ENCODE measurements around the gene GPRIN2.
"Not testable (repeated sequence)": the region's sequence is repeated elsewhere in the genome, so short reads cannot be mapped to it uniquely, and the experiment has no call there.

GPRIN2 gene

DNA sequence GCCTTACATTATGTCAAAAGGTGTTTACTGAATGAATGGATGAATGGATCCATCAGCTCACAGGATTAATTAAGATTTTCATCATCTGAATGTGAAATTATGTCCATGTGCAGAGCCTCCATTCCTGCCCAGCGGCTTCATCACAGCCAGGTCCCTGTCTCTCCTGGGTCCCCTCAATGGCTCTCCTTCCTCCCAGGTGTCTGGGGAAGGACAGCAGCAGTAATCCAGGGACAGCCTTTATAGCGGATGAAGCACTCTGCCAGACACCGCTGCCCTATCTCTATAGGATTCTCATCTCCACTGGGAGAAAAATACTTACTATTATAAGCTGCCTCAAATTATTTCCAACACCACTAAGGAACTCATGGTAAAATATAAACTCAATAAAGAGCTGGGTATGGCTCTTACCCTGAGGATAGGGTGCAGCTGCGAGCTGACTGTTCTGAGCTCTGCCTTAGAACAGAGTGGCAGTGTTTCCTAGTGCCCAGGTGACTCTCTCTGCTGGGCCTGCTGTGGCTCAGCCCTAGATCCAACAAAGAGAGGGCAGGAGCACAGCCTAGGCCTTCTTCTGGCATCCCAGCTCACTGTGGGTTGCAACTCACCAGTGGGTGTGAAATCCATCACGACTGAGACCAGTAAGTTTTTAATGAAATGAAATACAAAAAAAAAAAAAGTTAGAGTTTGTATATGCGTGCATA, 38.3 kb downstream of the GPRIN2 start:
- no peak for DNase-seq (ENCODE audit: low spot score)

DNA sequence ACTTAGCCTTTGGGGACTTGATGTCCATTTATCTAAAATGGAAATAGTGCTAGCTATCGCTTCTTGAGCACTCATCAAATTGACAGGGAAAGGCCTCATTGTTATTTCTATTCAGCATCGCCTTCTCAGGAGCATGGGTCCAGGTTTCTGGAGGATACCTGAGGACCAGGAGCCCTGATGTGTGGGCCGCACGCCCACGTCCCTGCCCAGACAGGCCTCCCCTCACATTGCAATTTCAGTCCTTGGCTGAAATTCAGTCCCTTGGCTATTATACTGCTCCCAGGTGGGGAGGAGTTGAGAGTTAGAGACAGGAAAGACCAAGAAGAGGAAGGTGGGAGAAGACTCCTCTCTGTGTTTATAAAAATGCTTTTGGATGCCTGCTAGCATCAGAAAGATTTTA, 38.9 kb downstream of the GPRIN2 start:
- no peak for DNase-seq (ENCODE audit: low spot score)

DNA sequence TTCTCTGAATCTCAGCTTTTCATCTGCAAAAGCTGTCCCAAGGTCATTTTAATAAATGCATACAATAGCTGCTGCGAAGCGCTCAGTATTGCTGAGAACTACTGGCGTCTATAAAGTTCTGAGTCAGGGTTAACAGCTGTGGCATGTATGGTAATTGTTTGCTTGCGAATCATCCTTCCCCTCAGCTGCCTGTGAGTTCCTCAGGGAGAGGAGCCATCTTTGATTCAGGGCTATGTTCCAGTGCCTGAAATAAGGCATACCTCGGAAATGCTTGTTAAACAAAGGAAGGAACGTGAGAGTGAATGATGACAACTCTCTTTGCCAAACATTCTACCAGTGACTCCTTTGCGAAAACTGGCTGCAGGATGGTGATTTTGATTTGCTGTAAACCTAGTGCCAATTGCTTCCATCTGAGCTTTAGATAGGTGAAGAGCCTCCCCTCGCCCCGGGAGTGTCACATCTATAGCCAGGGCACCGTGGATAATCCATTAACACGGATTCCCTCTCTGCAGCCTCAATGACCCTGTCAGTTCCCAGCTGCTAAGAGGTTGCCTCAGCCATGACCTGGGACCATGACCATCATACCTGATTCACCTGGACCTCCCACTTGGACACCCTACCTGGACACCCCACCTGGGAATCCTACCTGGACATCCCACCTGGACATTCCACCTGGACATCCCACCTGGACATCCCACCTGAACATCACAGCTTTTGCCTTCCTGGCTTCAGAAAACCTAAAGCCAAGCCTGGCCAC, 39.6 kb downstream of the GPRIN2 start:
- DNase-seq (ENCODE audit: low spot score): no peak

DNA sequence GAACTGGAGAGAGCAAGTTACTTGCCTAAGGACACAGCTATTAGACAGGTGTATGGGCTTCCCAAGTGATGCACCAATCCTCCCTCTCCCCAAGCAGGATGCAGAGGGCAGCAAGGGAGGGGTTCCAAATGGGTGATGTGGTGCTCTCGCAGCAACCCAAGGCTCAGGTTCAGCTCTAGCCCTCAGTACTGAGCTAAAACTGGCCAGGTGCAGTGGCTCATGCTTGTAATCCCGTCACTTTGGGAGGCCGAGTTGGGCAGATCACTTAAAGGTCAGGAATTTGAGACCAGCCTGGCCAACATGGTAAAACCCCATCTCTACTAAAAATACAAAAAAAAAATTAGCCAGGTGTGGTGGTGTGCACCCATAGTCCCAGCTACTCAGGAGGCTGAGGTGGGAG, 40.7 kb downstream of the GPRIN2 start:
- DNase-seq (ENCODE audit: low spot score): no peak

DNA sequence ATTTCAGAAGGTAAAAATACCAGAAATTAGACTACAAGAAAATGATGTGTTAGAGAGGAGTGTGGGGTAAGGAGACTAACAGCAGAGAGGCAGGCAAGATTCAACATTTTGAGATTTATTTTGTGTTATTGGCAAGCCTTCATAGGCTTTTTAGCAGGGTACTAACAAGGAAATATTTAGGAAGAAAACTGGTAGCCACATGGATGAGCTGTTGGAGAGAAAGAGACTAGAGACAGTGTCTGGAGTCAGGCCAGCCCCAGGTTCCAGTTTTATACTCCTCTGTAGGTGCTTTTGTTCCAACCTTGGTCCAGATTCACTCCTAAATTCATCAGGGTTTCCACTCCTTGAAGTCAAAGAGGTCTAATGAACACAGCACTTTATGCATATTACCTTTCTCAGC, 41.1 kb downstream of the GPRIN2 start:
- DNase-seq (ENCODE audit: low spot score): no peak

DNA sequence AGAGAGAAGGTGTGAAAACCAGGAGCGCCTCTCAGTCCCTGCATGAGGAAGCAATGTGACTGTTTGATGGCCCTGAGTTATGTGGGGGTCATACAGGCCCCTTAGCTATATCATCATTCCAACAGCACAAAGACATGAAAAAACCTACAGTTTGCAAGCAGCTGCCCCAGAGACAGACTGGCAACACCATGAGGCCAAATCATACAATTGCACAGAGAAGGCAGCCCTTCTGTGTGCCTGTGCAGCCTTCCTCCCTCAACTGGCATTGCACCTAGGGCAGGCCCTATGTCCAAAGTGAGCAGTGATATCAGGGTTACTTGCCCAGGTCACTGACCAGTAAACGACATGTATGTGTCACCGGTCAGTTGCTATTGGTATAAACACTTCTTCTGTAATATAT, 41.6 kb downstream of the GPRIN2 start:
- no peak for DNase-seq (ENCODE audit: low spot score)

DNA sequence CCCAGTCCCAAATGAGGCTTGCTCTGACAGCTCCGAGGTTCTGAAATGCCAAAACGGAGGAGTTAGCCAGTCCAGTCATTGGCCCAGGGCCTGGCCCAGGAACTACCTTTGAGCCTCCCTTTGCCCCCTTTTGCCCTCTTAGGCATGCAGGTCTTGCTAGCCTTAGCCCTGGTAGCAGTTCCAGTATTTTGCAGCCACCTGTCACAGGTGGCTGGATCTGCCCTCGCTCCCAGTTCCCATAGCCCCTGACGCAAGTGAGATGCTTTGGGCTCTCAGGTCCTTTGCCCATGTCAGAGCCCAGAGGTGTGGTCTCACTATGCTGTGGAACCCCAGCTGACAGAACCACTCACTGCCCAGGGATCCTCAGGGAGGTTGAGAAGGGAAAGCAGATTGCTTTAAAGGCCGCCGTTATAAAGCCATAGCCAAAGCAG, 42.0 kb downstream of the GPRIN2 start:
- DNase-seq (ENCODE audit: low spot score): no peak

DNA sequence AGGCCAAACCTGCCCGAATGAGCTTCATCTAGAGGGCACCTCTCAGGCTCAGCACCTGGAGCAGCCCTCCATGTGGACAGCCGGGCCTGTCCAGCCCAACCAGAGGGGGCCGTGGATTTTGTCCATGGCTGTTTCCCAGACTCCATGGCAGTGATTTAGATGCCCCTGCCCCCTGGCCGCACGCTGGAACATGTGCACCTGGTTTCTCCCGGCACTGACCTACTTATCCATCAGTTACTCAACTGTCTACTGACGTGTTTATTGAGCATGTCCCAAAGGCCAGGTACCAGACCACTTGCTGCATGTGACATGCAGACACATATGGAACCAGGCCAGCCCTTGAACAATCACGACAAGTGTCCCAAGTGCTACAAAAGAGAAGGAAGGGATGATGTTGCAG, 43.1 kb downstream of the GPRIN2 start:
- DNase-seq (ENCODE audit: low spot score): not testable (repeated sequence)

DNA sequence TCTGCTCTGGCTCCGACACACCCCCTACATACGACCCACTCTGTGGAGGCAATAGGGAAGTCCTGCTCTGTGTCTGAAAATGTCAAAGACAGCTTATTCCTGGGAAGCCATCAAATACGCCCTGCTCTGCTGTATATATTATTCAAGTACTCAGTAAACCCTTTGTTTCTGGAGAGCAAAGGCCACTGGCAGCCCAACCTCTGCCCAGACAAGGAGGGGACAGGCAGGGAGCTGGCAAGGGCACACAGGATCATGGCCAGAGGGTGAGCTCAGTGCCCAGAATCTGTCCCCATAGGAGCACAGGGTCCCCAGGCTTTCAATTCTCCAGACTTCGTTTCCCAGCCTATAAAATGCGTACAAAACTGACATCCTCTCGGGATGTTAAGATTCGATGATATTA, 43.7 kb downstream of the GPRIN2 start:
- DNase-seq (ENCODE audit: low spot score): not testable (repeated sequence)

DNA sequence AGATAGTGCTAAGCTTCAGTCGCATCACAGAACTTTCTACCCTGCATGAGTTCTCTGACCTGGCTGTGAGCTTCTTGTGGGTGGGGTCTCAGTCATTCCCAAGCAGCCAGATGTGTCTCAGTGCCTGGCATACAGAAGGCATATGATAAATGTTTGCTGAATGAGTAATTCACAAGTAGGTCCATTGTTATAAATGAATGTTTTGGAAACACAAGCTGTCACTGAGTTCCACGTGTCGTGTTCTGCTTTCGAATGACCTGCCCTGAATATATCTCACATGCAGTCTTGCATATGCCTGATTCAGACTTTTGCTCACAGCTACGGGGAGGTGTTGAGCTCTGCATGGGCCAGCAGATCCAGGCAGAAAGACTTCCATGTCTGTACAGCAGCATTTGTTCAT, 44.5 kb downstream of the GPRIN2 start:
- not testable (repeated sequence) for DNase-seq (ENCODE audit: low spot score)
